C1 segment of cervical spinal cord (tissue), 14 donors: ENCODE results near the gene NQO1.
A peak's percentile ranks its signal among the peaks of the same experiment; 100 is the strongest.
"Not testable (repeated sequence)": the region's sequence is repeated elsewhere in the genome, so short reads cannot be mapped to it uniquely, and the experiment has no call there.

Source experiments
- DNase-seq, 14 donors: peaks; one replicate each; lab custom pipeline; 2025; lab: John Stamatoyannopoulos, UW

Gene NQO1

GRCh38 chr16:69726313-69727060 is at the start of gene NQO1:
Gene NQO1, minus strand, starts transcription at chr16:69726560. Its CDS starts 121 bp downstream, at chr16:69726439.
- DNase-seq: peak in 13 of 14 donors; percentile 69 to 89 (median 80)

- no peak for DNase-seq
Measured at GRCh38 chr16:69775563-69775962, 49.2 kb upstream of the NQO1 start.

- no peak for DNase-seq
Measured at GRCh38 chr16:69773260-69773947, 47.0 kb upstream of the NQO1 start.

- no peak for DNase-seq
Measured at GRCh38 chr16:69771651-69771967, 45.2 kb upstream of the NQO1 start.

- no peak for DNase-seq
Measured at GRCh38 chr16:69769404-69769803, 43.0 kb upstream of the NQO1 start.

GRCh38 chr16:69768666-69769065 is 42.3 kb upstream of the NQO1 start:
- DNase-seq: no peak

- no peak for DNase-seq
Measured at GRCh38 chr16:69767459-69768229, 41.3 kb upstream of the NQO1 start.

- no peak for DNase-seq
Measured at GRCh38 chr16:69763599-69763942, 37.2 kb upstream of the NQO1 start.

GRCh38 chr16:69762814-69763598 is 36.6 kb upstream of the NQO1 start:
- DNase-seq: no peak

GRCh38 chr16:69761983-69762813 is 35.8 kb upstream of the NQO1 start, which contains the start of gene WWP2:
Gene WWP2, plus strand, starts transcription at chr16:69762332. Its CDS starts 24,679 bp downstream, at chr16:69787011.
- peak; percentile 26 to 93 (median 82) for DNase-seq

- DNase-seq: not testable (repeated sequence)
Measured at GRCh38 chr16:69757375-69757774, 31.0 kb upstream of the NQO1 start.

GRCh38 chr16:69756705-69757104 is 30.3 kb upstream of the NQO1 start:
- DNase-seq: no peak

GRCh38 chr16:69754469-69755310 is 28.3 kb upstream of the NQO1 start, which contains the start of gene NOB1:
Gene NOB1, minus strand, starts transcription at chr16:69754926. Its CDS starts 16 bp downstream, at chr16:69754910.
- DNase-seq: peak; percentile 28 to 98 (median 94)

- DNase-seq: no peak
Measured at GRCh38 chr16:69754143-69754468, 27.7 kb upstream of the NQO1 start.

- DNase-seq: no peak
Measured at GRCh38 chr16:69748694-69749345, 22.5 kb upstream of the NQO1 start.

GRCh38 chr16:69747115-69747514 is 20.8 kb upstream of the NQO1 start:
- DNase-seq: no peak

GRCh38 chr16:69745959-69746358 is 19.6 kb upstream of the NQO1 start:
- DNase-seq: no peak

- DNase-seq: no peak
Measured at GRCh38 chr16:69745232-69745612, 18.9 kb upstream of the NQO1 start.
